Stimulated activated CD4-positive, alpha-beta T cell treated with anti-CD3 and anti-CD28 coated beads, Interleukin-4, amount 100 ng/mL, for 24 hours (primary cell): ENCODE measurements around the gene SLC9B2.
A peak's percentile ranks its signal among the peaks of the same experiment; 100 is the strongest.

Experiments
- DNase-seq: peaks from one replicate; pipeline ENCODE4 v3.0.0-alpha.2; 2020

The SLC9B2 gene

GRCh38 chr4:103075894-103076746, 441 bp downstream of the SLC9B2 start:
- peak; percentile 67 for DNase-seq

GRCh38 chr4:103075435-103075893, 1.1 kb downstream of the SLC9B2 start:
- DNase-seq, result no peak

GRCh38 chr4:103074744-103075434, 1.7 kb downstream of the SLC9B2 start:
- no peak for DNase-seq

GRCh38 chr4:103073792-103074438, 2.6 kb downstream of the SLC9B2 start:
- DNase-seq, result no peak

- DNase-seq, result no peak
Measured at GRCh38 chr4:103067841-103068547, 8.6 kb downstream of the SLC9B2 start.

GRCh38 chr4:103060453-103061148, 16.0 kb downstream of the SLC9B2 start:
- DNase-seq, result no peak

- no peak for DNase-seq
Measured at GRCh38 chr4:103054030-103054429, 22.5 kb downstream of the SLC9B2 start.

- no peak for DNase-seq
Measured at GRCh38 chr4:103052779-103053178, 23.8 kb downstream of the SLC9B2 start.

GRCh38 chr4:103052145-103052544, 24.4 kb downstream of the SLC9B2 start:
- no peak for DNase-seq

GRCh38 chr4:103050736-103051436, 25.7 kb downstream of the SLC9B2 start:
- no peak for DNase-seq

GRCh38 chr4:103046416-103047290, 29.9 kb downstream of the SLC9B2 start:
- DNase-seq, result peak; percentile 31

GRCh38 chr4:103044183-103044582, 32.4 kb downstream of the SLC9B2 start:
- DNase-seq, result no peak

- DNase-seq, result no peak
Measured at GRCh38 chr4:103036169-103036568, 40.4 kb downstream of the SLC9B2 start.

GRCh38 chr4:103032574-103032973, 44.0 kb downstream of the SLC9B2 start:
- no peak for DNase-seq

GRCh38 chr4:103030791-103031190, 45.8 kb downstream of the SLC9B2 start:
- no peak for DNase-seq

- DNase-seq, result no peak
Measured at GRCh38 chr4:103029300-103029699, 47.3 kb downstream of the SLC9B2 start.

- no peak for DNase-seq
Measured at GRCh38 chr4:103026868-103027267, 49.7 kb downstream of the SLC9B2 start.

GRCh38 chr4:103024996-103025395, 51.6 kb downstream of the SLC9B2 start:
- no peak for DNase-seq

GRCh38 chr4:103021120-103021519, 55.4 kb downstream of the SLC9B2 start:
- DNase-seq, result no peak

GRCh38 chr4:103019308-103020124, 57.0 kb downstream of the SLC9B2 start, which contains the start of gene SLC9B1:
TSS of gene SLC9B1 (minus strand) at chr4:103019705. CDS start at chr4:102991711, 27,994 bp downstream.
- peak; percentile 94 for DNase-seq
